ENCODE results near the gene TMCC3.
"Not testable (repeated sequence)": the region's sequence is repeated elsewhere in the genome, so short reads cannot be mapped to it uniquely, and the experiment has no call there.

TMCC3 gene

GRCh38 chr12:94628819-94629472 is 21.4 kb downstream of the TMCC3 start:
- DNase-seq = no peak

- no peak for DNase-seq
These were observed 22.0 kb downstream of the TMCC3 start for GRCh38 chr12:94628369-94628768.

GRCh38 chr12:94625531-94625930 is 24.8 kb downstream of the TMCC3 start:
- DNase-seq = no peak

- DNase-seq = no peak
These were observed 27.0 kb downstream of the TMCC3 start for GRCh38 chr12:94623161-94623920.

- no peak for DNase-seq
These were observed 27.9 kb downstream of the TMCC3 start for GRCh38 chr12:94622475-94622874.

- peak; percentile 63 for DNase-seq
These were observed 28.5 kb downstream of the TMCC3 start for GRCh38 chr12:94621662-94622359.

GRCh38 chr12:94620621-94621020 is 29.7 kb downstream of the TMCC3 start:
- DNase-seq = no peak

- DNase-seq = peak; percentile 57
These were observed 31.2 kb downstream of the TMCC3 start for GRCh38 chr12:94618995-94619695.

- DNase-seq = no peak
These were observed 33.3 kb downstream of the TMCC3 start for GRCh38 chr12:94617101-94617500.

- no peak for DNase-seq
These were observed 34.1 kb downstream of the TMCC3 start for GRCh38 chr12:94616203-94616729.

GRCh38 chr12:94615260-94616181 is 34.8 kb downstream of the TMCC3 start:
- no peak for DNase-seq

- no peak for DNase-seq
These were observed 36.1 kb downstream of the TMCC3 start for GRCh38 chr12:94614288-94614721.

- DNase-seq = no peak
These were observed 40.4 kb downstream of the TMCC3 start for GRCh38 chr12:94609917-94610443.

- DNase-seq = not testable (repeated sequence)
These were observed 43.5 kb downstream of the TMCC3 start for GRCh38 chr12:94606810-94607209.

GRCh38 chr12:94604366-94604698 is 46.0 kb downstream of the TMCC3 start:
- DNase-seq = no peak

GRCh38 chr12:94603434-94604365 is 46.7 kb downstream of the TMCC3 start:
- peak; percentile 70 for DNase-seq

GRCh38 chr12:94602024-94602423 is 48.3 kb downstream of the TMCC3 start:
- DNase-seq = no peak

- not testable (repeated sequence) for DNase-seq
These were observed 49.0 kb downstream of the TMCC3 start for GRCh38 chr12:94601307-94601706.

- DNase-seq = no peak
These were observed 51.2 kb downstream of the TMCC3 start for GRCh38 chr12:94599189-94599588.

GRCh38 chr12:94597268-94597667 is 53.1 kb downstream of the TMCC3 start:
- DNase-seq = no peak

Measured in activated CD4-positive, alpha-beta T cell treated with anti-CD3 and anti-CD28 coated beads for 48 hours (primary cell).